Keratinocyte (primary cell): Measurements from ENCODE around the gene RNF44.

Experiments
- CTCF ChIP-seq, 3 experiments: IDR thresholded peaks in 1 of 3; conservative IDR thresholded peaks in 1 of 3; optimal IDR thresholded peaks in 1 of 3; 2 replicates in 2 of 3; 3 replicates in 1 of 3; pipeline versions ENCODE3 to v1.5.1; 2011; ENCODE audit warnings: low read length in 3 of 3, mild to moderate bottlenecking in 3 of 3, moderate library complexity in 2 of 3, control low read depth in 1 of 3, inconsistent platforms in 1 of 3; ENCODE audit not compliant: insufficient read depth in 2 of 3; ENCODE audit errors: extremely low read depth in 1 of 3
- EZH2 ChIP-seq: IDR thresholded peaks from one replicate; pipeline ENCODE4 v1.6.1; 2012; ENCODE audit warnings: inconsistent platforms, mild to moderate bottlenecking, low read length, moderate library complexity

GRCh38 chr5:176542135-176542595 lies 5.0 kb upstream of the RNF44 start:
- TF ChIP-seq CTCF (optimal IDR thresholded peaks at IDR 0.05 in 1 of 3, IDR thresholded peaks at IDR 0.05 in 1 of 3, conservative IDR thresholded peaks at IDR 0.05 in 1 of 3; ENCODE audit: extremely low read depth in 1 of 3, insufficient read depth in 2 of 3, low read length in 3 of 3): no peak
- no peak for TF ChIP-seq EZH2
